Stimulated activated CD8-positive, alpha-beta memory T cell treated with anti-CD3 and anti-CD28 coated beads, Interleukin-4, amount 100 ng/mL, for 4 hours (primary cell): ENCODE results near the gene PSMD2.
"Not testable (repeated sequence)": the region's sequence is repeated elsewhere in the genome, so short reads cannot be mapped to it uniquely, and the experiment has no call there.

Source experiments
- DNase-seq, 2 donors: peaks; one replicate each; pipeline ENCODE4 v3.0.0-alpha.2; 2020; ENCODE audit warnings: low read depth in 2 of 2, low spot score in 1 of 2

PSMD2 gene

GRCh38 chr3:184298759-184299487 lies at the start of gene PSMD2:
Gene PSMD2, plus strand, starts transcription at chr3:184299241. Its CDS starts 26 bp downstream, at chr3:184299267.
- DNase-seq: peak; percentile 97

DNA sequence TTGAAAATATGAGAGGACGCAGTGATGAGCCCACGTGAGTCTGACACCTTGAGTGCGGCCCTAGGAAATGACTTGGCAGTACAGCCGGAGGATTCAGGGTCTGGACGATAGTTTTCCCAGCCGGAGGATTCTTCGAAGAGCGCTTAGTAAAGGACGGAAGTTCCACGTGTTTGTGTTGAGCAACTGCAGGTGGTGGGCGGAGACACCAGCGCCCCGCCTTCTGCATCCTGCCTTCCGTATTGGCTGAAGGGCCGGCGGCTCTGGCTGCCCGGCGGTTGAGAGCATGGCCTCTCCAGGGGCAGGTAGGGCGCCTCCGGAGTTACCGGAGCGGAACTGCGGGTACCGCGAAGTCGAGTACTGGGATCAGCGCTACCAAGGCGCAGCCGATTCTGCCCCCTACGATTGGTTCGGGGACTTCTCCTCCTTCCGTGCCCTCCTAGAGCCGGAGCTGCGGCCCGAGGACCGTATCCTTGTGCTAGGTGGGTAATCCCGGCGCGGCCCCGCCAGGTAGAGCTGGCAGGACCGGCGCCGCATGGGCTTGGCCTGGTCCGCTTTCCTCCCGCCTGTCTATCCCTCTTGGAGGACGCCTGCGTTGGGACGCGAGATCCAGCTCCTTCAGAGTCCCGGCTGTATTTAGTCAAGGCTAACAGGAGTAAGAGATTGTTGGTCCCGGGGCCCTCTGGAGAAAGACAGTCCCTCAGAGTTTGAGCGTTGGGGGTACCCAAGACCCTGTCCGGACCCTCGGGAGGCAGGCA lies 49.5 kb upstream of the PSMD2 start, which contains the start of gene EEF1AKMT4:
Gene EEF1AKMT4, plus strand, starts transcription at position 261 of the 755 bp plus-strand sequence. Its CDS starts 23 bp downstream, at position 284.
- peak; percentile 87 to 93 for DNase-seq

DNA sequence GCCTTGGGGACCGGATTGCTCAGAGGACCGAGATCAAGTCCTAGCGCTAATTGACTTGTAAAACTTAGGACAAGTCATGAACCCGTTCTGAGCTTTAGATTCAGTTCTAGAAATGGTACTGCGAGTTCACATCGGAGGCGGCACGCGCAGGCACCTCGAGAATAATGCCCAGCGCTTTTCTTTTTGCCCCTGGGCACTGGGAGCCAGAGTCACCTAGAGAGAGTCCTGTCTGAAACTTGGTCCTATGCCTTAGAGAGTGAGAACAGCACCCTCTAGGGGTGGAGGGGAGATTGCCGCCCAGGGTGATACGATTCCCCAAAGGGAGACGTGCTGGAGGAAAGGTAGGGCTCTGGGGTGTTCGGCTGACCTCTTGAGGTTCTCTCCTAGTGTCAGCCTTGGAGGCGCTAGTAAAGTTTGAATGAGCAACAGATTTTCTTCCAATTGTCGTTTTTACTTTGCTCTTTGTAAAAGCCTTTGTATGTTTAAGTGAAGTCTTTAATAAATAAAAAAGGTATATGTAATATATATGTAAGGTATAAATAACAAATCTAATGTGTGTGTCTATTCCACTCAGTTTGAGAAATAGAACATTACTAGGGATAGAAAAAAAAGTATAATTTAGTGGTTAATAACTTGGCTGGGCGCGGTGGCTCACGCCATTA lies 48.7 kb upstream of the PSMD2 start:
- DNase-seq: peak; percentile 84

DNA sequence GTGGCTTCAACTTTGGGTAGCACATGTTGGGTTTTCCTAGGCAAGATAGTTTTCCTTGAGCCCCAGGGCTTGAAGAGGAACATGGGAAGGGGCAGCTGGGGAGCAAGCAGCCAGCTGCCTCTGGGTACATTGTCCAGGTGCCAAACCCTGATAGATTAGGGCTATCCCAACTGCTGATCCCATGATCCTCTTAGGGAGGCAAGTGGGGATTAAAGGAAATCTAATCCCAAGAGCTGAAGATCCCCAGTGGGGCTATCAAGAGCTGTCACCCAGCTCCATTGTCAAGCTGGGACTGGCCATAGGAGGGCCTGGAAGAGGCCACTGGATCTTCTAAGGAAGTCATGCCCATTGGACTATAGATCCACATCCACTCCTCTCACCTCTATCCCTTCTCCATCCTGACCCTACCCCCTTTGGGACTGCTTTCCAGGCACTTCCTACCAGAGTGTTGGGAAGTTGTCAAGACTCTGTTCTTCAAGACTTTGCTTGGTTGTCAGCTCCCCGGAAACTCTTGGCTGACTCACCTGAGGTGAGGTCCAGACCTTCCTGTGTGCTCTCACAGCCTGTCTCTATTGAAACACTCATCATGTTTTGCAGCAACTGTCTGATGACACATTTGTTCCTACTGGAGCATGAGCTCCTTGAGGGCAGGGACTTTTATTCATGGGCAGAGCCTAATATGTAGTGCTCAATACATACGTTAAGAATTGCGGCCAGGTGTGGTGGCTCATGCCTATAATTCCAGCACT lies 43.6 kb upstream of the PSMD2 start:
- no peak for DNase-seq

DNA sequence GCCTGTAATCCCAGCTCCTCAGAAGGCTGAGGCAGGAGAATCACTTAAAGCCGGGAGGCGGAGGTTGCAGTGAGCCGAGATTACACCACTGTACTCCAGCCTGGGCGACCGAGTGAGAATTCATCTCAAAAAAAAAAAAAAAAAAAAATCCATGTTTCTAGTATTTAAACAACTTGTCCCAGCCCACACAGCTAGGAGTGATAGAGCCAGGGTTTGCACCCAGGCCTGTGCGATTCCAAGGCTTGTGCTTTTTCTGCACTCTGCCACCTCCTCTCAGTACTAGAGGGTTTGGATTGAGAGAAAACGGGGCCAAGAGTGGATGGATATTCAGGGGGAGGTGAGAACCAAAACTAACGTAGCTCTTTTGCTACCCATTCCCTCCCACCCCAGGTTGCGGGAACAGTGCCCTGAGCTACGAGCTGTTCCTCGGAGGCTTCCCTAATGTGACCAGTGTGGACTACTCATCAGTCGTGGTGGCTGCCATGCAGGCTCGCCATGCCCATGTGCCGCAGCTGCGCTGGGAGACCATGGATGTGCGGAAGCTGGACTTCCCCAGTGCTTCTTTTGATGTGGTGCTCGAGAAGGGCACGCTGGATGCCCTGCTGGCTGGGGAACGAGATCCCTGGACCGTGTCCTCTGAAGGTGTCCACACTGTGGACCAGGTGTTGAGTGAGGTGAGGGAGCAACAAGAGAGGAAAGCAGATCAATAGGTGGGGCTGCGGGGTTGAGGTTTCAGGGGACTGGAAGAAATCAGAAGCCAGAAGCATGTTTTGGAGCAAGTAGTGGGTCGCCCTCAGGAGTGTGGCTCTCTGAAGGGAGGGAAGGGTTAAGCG lies 41.7 kb upstream of the PSMD2 start:
- DNase-seq: no peak

- no peak for DNase-seq
Measured at GRCh38 chr3:184258926-184259325, 40.1 kb upstream of the PSMD2 start.

GRCh38 chr3:184259396-184259877 lies 39.6 kb upstream of the PSMD2 start:
- DNase-seq: no peak

GRCh38 chr3:184259878-184260723 lies 38.9 kb upstream of the PSMD2 start:
- no peak for DNase-seq

- no peak for DNase-seq
Measured at GRCh38 chr3:184260724-184261269, 38.2 kb upstream of the PSMD2 start.

GRCh38 chr3:184261270-184261853 lies 37.7 kb upstream of the PSMD2 start, which contains the start of gene CAMK2N2:
Gene CAMK2N2, minus strand, starts transcription at chr3:184261553. Its CDS starts 268 bp downstream, at chr3:184261285.
- DNase-seq: peak in 1 of 2 donors; percentile 30

DNA sequence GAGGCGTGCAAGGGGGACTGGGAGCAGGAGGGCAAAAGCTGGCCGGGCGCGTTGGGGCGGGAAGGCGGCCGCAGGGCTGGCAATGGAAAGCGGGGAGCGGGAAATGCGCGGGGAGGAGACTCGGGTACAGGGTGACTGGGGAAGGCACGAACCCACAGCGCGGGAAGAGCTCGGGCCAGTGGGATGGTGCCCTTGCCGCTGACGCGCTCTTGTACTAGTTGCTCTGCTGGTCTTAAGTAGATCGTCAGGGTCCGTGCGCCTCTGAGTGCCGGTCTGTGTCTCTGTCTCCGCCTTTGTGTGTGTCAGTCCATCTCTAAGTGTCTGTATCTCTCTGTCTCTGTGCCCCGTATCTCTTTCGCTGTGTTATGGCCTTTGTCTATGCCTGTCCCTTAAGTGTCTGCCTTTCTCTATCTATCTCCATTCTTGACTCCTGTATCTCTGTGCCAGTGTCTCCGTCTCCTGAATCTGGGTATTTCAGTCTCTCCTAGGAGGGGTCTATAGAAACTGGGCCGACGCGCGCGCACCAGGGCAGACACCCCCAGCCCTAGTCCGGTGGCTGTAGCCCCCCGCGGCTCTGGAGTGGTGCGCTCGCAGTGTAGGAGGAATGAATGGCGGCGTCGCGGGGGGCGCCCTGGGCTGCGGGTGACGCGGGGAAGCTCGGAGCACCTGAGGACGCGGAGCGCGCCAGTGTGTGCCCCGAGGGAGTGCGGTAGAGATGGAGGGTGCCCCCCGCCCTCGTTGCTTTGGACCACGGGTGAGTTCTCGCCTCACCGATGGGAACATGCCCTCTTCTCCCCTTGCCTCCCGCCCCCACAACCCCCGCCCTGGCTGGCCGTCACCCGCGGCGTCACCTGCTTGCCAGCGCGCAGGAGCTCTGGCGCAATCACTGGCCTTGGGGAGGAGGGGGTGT lies 36.9 kb upstream of the PSMD2 start:
- DNase-seq: peak in 1 of 2 donors; percentile 13

DNA sequence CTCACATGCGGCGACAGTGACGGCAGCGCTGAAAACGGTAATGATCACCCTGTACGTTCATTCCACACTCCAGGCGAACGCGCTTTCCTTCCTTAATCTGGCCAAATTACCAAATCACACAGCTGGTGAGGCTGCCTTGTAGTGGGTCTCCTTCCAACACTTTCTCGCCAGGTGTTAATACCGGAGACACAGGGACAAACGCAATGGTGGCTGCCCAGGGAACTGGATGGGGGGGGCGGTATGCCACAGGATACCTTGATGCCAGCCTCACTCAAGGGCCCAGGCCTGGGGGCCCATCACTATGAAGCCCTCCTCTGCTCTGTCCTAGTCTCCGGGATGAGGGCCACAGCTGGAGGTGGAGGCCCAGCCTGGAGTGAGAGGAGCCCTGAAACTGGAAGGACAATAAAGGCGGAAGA lies 36.3 kb upstream of the PSMD2 start:
- no peak for DNase-seq

DNA sequence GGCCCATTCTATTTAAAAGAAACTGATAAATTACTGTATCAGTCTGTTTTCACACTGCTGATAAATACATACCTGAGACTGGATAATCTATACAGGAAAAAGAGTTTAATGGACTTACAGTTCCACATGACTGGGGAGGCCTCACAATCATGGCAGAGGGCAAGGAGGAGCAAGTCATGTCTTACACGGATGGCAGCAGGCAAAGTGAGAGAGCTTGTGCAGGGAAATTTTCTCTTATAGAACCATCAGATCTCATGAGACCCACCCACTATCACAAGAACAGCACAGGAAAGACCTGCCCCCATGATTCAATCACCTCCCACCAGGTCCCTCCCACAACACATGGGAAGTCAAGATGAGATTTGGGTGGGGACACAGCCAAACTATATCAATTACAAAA lies 31.8 kb upstream of the PSMD2 start:
- not testable (repeated sequence) for DNase-seq

GRCh38 chr3:184272269-184272668 lies 26.8 kb upstream of the PSMD2 start:
- no peak for DNase-seq

- no peak for DNase-seq
Measured at GRCh38 chr3:184275381-184275701, 23.7 kb upstream of the PSMD2 start.

DNA sequence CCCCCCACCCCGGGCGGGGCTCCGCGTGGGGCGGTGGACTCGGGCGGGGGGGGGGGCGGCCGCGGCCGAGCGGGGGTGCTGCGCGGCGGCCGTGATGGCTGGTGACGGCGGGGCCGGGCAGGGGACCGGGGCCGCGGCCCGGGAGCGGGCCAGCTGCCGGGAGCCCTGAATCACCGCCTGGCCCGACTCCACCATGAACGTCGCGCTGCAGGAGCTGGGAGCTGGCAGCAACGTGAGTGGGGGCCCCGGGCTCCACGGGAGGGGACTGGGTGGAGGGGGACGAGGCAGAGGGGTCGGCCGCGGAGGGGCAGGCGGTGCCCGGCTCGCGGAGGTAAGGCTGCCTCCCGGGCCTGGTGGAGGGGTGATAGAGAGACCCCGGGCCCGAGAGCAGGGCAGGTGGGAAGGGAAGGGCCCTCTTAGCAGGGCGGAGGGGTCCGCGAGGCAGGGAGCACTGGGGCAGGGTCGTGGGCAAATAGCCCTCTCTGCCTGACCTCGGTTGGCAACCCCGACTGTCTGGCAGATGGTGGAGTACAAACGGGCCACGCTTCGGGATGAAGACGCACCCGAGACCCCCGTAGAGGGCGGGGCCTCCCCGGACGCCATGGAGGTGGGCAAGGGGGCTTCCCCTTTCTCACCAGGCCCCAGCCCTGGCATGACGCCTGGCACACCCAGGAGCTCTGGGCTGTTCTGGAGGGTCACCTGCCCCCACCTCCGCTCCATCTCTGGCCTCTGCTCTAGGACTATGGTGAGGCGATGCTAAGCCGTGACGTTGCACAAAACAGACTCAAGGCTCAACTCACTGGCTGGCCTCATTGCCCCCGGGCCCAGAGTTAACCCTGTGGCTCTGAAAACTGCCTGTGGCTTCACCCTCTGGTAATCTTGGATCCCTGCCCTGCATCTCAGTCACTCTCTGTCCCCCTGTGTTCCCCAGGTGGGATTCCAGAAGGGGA lies 22.8 kb upstream of the PSMD2 start, which contains the start of gene ECE2:
Gene ECE2, plus strand, starts transcription at position 62 of the 950 bp plus-strand sequence. Its CDS starts 132 bp downstream, at position 194.
- DNase-seq: no peak
